Subcutaneous adipose tissue (tissue), 4 donors: ENCODE results near the gene SLC11A1. TPM values are rescaled to one million over a fixed set of nuclear protein-coding genes. Genes with fewer than 3 reads are reported as not detected.

Experiments used
- total RNA-seq, 4 donors: library from RNA; depleted of rRNA; stranded (reverse); fragments of >200 nt; gene quantifications; one replicate each; pipeline ENCODE4 v1.1.0, GENCODE V29; 2016
- TF ChIP-seq, protein P1 (sequence below): fragments of 450-650 bp; IDR thresholded peaks from one replicate; pipeline ENCODE4 v1.5.1; 2016; ENCODE audit warnings: low read depth, mild to moderate bottlenecking, control low read depth, antibody characterized with exemption, moderate library complexity

The SLC11A1 gene
- total RNA-seq, 4 donors from 2014 or later = 50.5 to 103 (median 65.4) TPM

DNA sequence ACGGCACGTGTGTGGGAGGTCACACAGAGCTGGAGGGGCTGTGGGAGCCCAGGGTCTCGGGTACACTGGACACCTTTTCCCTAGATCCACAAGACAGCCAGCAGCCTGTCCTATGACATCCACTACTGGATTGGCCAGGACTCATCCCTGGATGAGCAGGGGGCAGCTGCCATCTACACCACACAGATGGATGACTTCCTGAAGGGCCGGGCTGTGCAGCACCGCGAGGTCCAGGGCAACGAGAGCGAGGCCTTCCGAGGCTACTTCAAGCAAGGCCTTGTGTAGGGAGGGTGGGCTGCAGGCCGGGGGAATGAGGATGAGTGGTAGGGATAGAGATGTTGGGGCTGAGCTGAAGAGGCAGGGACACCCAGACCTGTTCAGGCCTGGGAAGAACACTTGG lies 43.5 kb downstream of the SLC11A1 start:
- TF ChIP-seq, protein P1, sequence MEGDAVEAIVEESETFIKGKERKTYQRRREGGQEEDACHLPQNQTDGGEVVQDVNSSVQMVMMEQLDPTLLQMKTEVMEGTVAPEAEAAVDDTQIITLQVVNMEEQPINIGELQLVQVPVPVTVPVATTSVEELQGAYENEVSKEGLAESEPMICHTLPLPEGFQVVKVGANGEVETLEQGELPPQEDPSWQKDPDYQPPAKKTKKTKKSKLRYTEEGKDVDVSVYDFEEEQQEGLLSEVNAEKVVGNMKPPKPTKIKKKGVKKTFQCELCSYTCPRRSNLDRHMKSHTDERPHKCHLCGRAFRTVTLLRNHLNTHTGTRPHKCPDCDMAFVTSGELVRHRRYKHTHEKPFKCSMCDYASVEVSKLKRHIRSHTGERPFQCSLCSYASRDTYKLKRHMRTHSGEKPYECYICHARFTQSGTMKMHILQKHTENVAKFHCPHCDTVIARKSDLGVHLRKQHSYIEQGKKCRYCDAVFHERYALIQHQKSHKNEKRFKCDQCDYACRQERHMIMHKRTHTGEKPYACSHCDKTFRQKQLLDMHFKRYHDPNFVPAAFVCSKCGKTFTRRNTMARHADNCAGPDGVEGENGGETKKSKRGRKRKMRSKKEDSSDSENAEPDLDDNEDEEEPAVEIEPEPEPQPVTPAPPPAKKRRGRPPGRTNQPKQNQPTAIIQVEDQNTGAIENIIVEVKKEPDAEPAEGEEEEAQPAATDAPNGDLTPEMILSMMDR = no peak

GRCh38 chr2:218427741-218428140 lies 45.7 kb downstream of the SLC11A1 start:
- TF ChIP-seq, protein P1 = no peak

- TF ChIP-seq, protein P1 = no peak
These were observed 46.9 kb downstream of the SLC11A1 start for GRCh38 chr2:218428846-218429558.

DNA sequence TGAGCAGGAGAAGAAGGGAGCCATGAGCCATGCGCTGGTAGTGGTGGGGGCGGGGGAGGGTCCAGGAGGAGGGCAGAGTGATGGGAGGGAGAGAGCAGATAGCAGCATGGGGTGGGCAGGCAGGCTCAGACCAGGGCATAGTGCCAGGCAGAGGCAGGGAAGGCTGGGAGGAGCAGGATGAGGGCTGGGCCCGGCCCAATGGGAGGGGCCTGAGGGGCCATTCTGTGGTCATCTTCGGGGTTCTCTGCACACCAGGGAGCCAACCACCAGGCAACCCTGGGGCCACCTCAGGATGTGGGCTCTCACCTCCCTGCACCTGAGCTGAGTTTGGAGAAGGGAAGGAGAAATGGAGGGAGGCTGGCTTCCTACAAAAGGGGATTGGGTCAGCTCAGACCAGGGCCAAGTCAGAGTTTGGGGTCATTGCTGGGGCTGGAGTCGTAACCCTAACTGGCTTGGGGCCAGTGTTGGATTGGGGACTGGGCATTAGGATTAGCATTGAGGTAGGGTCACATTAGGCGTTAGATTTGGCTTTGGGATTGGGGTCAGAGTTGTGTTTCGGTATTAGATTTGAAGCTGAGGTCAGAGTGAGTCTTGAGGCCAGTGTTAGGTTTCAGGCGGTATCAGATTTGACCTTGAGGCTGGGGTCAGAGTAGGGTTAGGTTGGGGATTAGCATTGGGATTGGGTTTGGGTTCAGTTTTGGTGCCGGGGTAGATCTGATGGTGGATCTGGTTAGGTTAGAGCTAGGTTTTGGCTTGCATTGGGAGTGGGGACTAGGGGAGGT lies 48.0 kb downstream of the SLC11A1 start:
- TF ChIP-seq, protein P1 = no peak

DNA sequence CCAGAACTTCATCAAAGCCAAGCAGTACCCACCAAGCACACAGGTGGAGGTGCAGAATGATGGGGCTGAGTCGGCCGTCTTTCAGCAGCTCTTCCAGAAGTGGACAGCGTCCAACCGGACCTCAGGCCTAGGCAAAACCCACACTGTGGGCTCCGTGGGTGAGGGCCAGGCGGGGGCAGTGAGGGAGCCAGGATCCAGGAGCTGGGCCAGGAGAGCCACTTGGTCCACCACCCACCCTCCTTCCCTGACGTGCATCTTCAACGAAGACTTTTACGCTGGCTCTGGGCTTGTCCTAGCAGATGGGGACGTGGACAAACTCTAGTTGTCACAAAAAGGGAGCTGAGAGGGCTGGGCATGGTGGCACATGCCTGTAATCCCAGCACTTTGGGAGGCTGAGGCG lies 48.6 kb downstream of the SLC11A1 start:
- TF ChIP-seq, protein P1 = no peak

DNA sequence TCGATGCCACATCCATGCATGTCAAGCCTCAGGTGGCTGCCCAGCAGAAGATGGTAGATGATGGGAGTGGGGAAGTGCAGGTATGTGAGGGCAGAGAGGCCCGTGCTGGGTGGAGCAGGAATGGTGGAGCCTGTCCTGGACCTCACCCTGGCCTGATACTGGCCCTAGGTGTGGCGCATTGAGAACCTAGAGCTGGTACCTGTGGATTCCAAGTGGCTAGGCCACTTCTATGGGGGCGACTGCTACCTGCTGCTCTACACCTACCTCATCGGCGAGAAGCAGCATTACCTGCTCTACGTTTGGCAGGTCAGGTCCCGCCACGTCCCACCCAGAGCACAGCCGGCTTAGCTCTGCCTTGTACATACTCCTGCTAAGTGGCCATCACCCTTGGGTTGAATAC lies 49.8 kb downstream of the SLC11A1 start:
- TF ChIP-seq, protein P1 = no peak

- TF ChIP-seq, protein P1 = no peak
These were observed 50.7 kb downstream of the SLC11A1 start for GRCh38 chr2:218432676-218433365.
